ENCODE data around the gene SYCN.
A peak's percentile ranks its signal among the peaks of the same experiment; 100 is the strongest.

SYCN gene

GRCh38 chr19:39212375-39212742, 8.3 kb upstream of the SYCN start:
- no peak overlapping the region for H3K14ac ChIP-seq (ENCODE audit: low read length in 2 of 2)
- no peak overlapping the region for H3K23ac ChIP-seq (ENCODE audit: low read length in 2 of 2)
- no peak overlapping the region for H2AFZ ChIP-seq (ENCODE audit: low read depth, low read length)
- 28% methylated on average over 6 of the region's 8 CpGs for WGBS
- peaks cover 9% of the 10 kb centered on the region for H3K9me3 ChIP-seq (ENCODE audit: control insufficient read depth, low read length)
- no peak overlapping the region for H2BK120ac ChIP-seq (ENCODE audit: low read depth, low read length)
- no peak overlapping the region for H2AK5ac ChIP-seq (ENCODE audit: low read length, severe bottlenecking)
- no peaks in the 10 kb centered on the region for H3K79me1 ChIP-seq (replicated peaks; ENCODE audit: low read length, poor library complexity, severe bottlenecking)
- no peak overlapping the region for H3K4me3 ChIP-seq (ENCODE audit: insufficient read depth in 1 of 2, low read depth in 1 of 2, low read length in 2 of 2)
- no peak overlapping the region for H2BK12ac ChIP-seq (ENCODE audit: low read length in 2 of 2)
- no peak overlapping the region for H3K9ac ChIP-seq (ENCODE audit: low read length)
- no peak overlapping the region for H4K8ac ChIP-seq (ENCODE audit: low read length)
- no peak overlapping the region for H3K27ac ChIP-seq (ENCODE audit: low read length, poor library complexity, severe bottlenecking)
- H4K91ac ChIP-seq (ENCODE audit: low read length): no peak overlapping the region
- no peaks in the 10 kb centered on the region for H3K36me3 ChIP-seq (ENCODE audit: control insufficient read depth in 1 of 2, insufficient read depth in 2 of 2, low read depth in 1 of 2, low read length in 2 of 2)
- H3K27me3 ChIP-seq (ENCODE audit: control insufficient read depth in 1 of 2, insufficient read depth in 1 of 2, low read length in 2 of 2): peaks cover 17 to 28% of the 10 kb centered on the region in 2 experiments
- no peak overlapping the region for H2BK5ac ChIP-seq (ENCODE audit: low read depth, low read length, poor library complexity, severe bottlenecking)
- H3K18ac ChIP-seq (ENCODE audit: low read depth in 1 of 2, low read length in 2 of 2): no peak overlapping the region
- H3K4me1 ChIP-seq (ENCODE audit: control insufficient read depth, insufficient read depth, low read depth, low read length): peaks cover 1% of the 10 kb centered on the region
- no peak overlapping the region for H2BK15ac ChIP-seq (ENCODE audit: low read depth, poor library complexity, severe bottlenecking)
- H3K4me2 ChIP-seq (ENCODE audit: low read length, poor library complexity, severe bottlenecking): no peak overlapping the region
- DNase-seq: peak; percentile 11
- no peak overlapping the region for H3K4ac ChIP-seq (ENCODE audit: low read depth in 1 of 2, low read length in 2 of 2)

GRCh38 chr19:39211731-39212374, 7.8 kb upstream of the SYCN start:
- Histone ChIP-seq H3K4me3 (ENCODE audit: insufficient read depth in 1 of 2, low read depth in 1 of 2, low read length in 2 of 2) (no peak overlapping the region), H4K8ac (ENCODE audit: low read length) (no peak overlapping the region), H3K9ac (ENCODE audit: low read length) (no peak overlapping the region), H2AK5ac (ENCODE audit: low read length, severe bottlenecking) (no peak overlapping the region), H3K18ac (ENCODE audit: low read depth in 1 of 2, low read length in 2 of 2) (no peak overlapping the region), H3K36me3 (ENCODE audit: control insufficient read depth in 1 of 2, insufficient read depth in 2 of 2, low read depth in 1 of 2, low read length in 2 of 2) (no peaks in the 10 kb centered on the region), H3K79me1 (replicated peaks; ENCODE audit: low read length, poor library complexity, severe bottlenecking) (no peaks in the 10 kb centered on the region), H3K9me3 (ENCODE audit: control insufficient read depth, low read length) (peaks cover 4% of the 10 kb centered on the region), H2BK5ac (ENCODE audit: low read depth, low read length, poor library complexity, severe bottlenecking) (no peak overlapping the region), H3K4ac (ENCODE audit: low read depth in 1 of 2, low read length in 2 of 2) (no peak overlapping the region), H3K27ac (ENCODE audit: low read length, poor library complexity, severe bottlenecking) (no peak overlapping the region), H3K23ac (ENCODE audit: low read length in 2 of 2) (no peak overlapping the region), H3K14ac (ENCODE audit: low read length in 2 of 2) (no peak overlapping the region), H2BK120ac (ENCODE audit: low read depth, low read length) (no peak overlapping the region), H2BK15ac (ENCODE audit: low read depth, poor library complexity, severe bottlenecking) (no peak overlapping the region), H3K4me2 (ENCODE audit: low read length, poor library complexity, severe bottlenecking) (no peak overlapping the region), H3K4me1 (ENCODE audit: control insufficient read depth, insufficient read depth, low read depth, low read length) (peaks cover 1% of the 10 kb centered on the region), H3K27me3 (ENCODE audit: control insufficient read depth in 1 of 2, insufficient read depth in 1 of 2, low read length in 2 of 2) (peaks cover 21 to 33% of the 10 kb centered on the region in 2 experiments), H2AFZ (ENCODE audit: low read depth, low read length) (no peak overlapping the region), H2BK12ac (ENCODE audit: low read length in 2 of 2) (no peak overlapping the region), H4K91ac (ENCODE audit: low read length) (no peak overlapping the region)
- WGBS: 70% methylated on average over 13 of the region's 13 CpGs
- DNase-seq: no peak

- Histone ChIP-seq H4K8ac (ENCODE audit: low read length) (no peak overlapping the region), H2AK5ac (ENCODE audit: low read length, severe bottlenecking) (no peak overlapping the region), H4K91ac (ENCODE audit: low read length) (no peak overlapping the region), H2BK120ac (ENCODE audit: low read depth, low read length) (no peak overlapping the region), H2AFZ (ENCODE audit: low read depth, low read length) (no peak overlapping the region), H2BK12ac (ENCODE audit: low read length in 2 of 2) (no peak overlapping the region), H3K36me3 (ENCODE audit: control insufficient read depth in 1 of 2, insufficient read depth in 2 of 2, low read depth in 1 of 2, low read length in 2 of 2) (no peaks in the 10 kb centered on the region), H3K9ac (ENCODE audit: low read length) (no peak overlapping the region), H3K18ac (ENCODE audit: low read depth in 1 of 2, low read length in 2 of 2) (no peak overlapping the region), H3K9me3 (ENCODE audit: control insufficient read depth, low read length) (no peaks in the 10 kb centered on the region), H3K4me2 (ENCODE audit: low read length, poor library complexity, severe bottlenecking) (no peak overlapping the region), H3K4me1 (ENCODE audit: control insufficient read depth, insufficient read depth, low read depth, low read length) (peaks cover 1% of the 10 kb centered on the region), H3K14ac (ENCODE audit: low read length in 2 of 2) (no peak overlapping the region), H2BK15ac (ENCODE audit: low read depth, poor library complexity, severe bottlenecking) (no peak overlapping the region), H3K27ac (ENCODE audit: low read length, poor library complexity, severe bottlenecking) (no peak overlapping the region), H3K4me3 (ENCODE audit: insufficient read depth in 1 of 2, low read depth in 1 of 2, low read length in 2 of 2) (no peak overlapping the region), H3K23ac (ENCODE audit: low read length in 2 of 2) (no peak overlapping the region), H3K27me3 (ENCODE audit: control insufficient read depth in 1 of 2, insufficient read depth in 1 of 2, low read length in 2 of 2) (peaks cover 30 to 40% of the 10 kb centered on the region in 2 experiments), H2BK5ac (ENCODE audit: low read depth, low read length, poor library complexity, severe bottlenecking) (no peak overlapping the region), H3K4ac (ENCODE audit: low read depth in 1 of 2, low read length in 2 of 2) (no peak overlapping the region), H3K79me1 (replicated peaks; ENCODE audit: low read length, poor library complexity, severe bottlenecking) (no peaks in the 10 kb centered on the region)
- WGBS: 91% methylated on average over 6 of the region's 7 CpGs
- no peak for DNase-seq
Measured at GRCh38 chr19:39209196-39209595, 5.1 kb upstream of the SYCN start.

- no peak for DNase-seq
- H3K23ac ChIP-seq (ENCODE audit: low read length in 2 of 2): peak overlapping the region in 1 of 2 experiments; percentile 94
- H3K4me2 ChIP-seq (ENCODE audit: low read length, poor library complexity, severe bottlenecking): no peak overlapping the region
- H3K79me1 ChIP-seq (replicated peaks; ENCODE audit: low read length, poor library complexity, severe bottlenecking): no peaks in the 10 kb centered on the region
- H3K36me3 ChIP-seq (ENCODE audit: control insufficient read depth in 1 of 2, insufficient read depth in 2 of 2, low read depth in 1 of 2, low read length in 2 of 2): no peaks in the 10 kb centered on the region
- H2AK5ac ChIP-seq (ENCODE audit: low read length, severe bottlenecking): no peak overlapping the region
- H3K4ac ChIP-seq (ENCODE audit: low read depth in 1 of 2, low read length in 2 of 2): no peak overlapping the region
- H2BK12ac ChIP-seq (ENCODE audit: low read length in 2 of 2): no peak overlapping the region
- no peak overlapping the region for H3K4me3 ChIP-seq (ENCODE audit: insufficient read depth in 1 of 2, low read depth in 1 of 2, low read length in 2 of 2)
- H3K14ac ChIP-seq (ENCODE audit: low read length in 2 of 2): no peak overlapping the region
- H3K27ac ChIP-seq (ENCODE audit: low read length, poor library complexity, severe bottlenecking): no peak overlapping the region
- no peak overlapping the region for H3K18ac ChIP-seq (ENCODE audit: low read depth in 1 of 2, low read length in 2 of 2)
- no peak overlapping the region for H4K91ac ChIP-seq (ENCODE audit: low read length)
- no peak overlapping the region for H2BK5ac ChIP-seq (ENCODE audit: low read depth, low read length, poor library complexity, severe bottlenecking)
- peaks cover 37 to 50% of the 10 kb centered on the region in 2 experiments for H3K27me3 ChIP-seq (ENCODE audit: control insufficient read depth in 1 of 2, insufficient read depth in 1 of 2, low read length in 2 of 2)
- 80% methylated on average over 9 of the region's 9 CpGs for WGBS
- H4K8ac ChIP-seq (ENCODE audit: low read length): no peak overlapping the region
- H2BK15ac ChIP-seq (ENCODE audit: low read depth, poor library complexity, severe bottlenecking): no peak overlapping the region
- peaks cover 1% of the 10 kb centered on the region for H3K4me1 ChIP-seq (ENCODE audit: control insufficient read depth, insufficient read depth, low read depth, low read length)
- no peak overlapping the region for H2AFZ ChIP-seq (ENCODE audit: low read depth, low read length)
- H3K9me3 ChIP-seq (ENCODE audit: control insufficient read depth, low read length): no peaks in the 10 kb centered on the region
- no peak overlapping the region for H2BK120ac ChIP-seq (ENCODE audit: low read depth, low read length)
- no peak overlapping the region for H3K9ac ChIP-seq (ENCODE audit: low read length)
Measured at GRCh38 chr19:39208175-39208795, 4.2 kb upstream of the SYCN start.
